ENCODE measurements around the gene CELF5. TPM values are rescaled to one million over a fixed set of nuclear protein-coding genes. Genes with fewer than 3 reads are reported as not detected.
"Not testable (repeated sequence)": the region's sequence is repeated elsewhere in the genome, so short reads cannot be mapped to it uniquely, and the experiment has no call there.

CELF5 gene
- total RNA-seq, 2 experiments from 2014 or later: 0.16 to 0.29 TPM

- Mint-ChIP-seq H3K9me3 (no peaks in the 10 kb centered on the region), H3K36me3 (no peaks in the 10 kb centered on the region), H3K27me3 (peaks cover 14% of the 10 kb centered on the region), H3K4me3 (no peak overlapping the region), H3K27ac (no peak overlapping the region), H3K4me1 (peaks cover 8% of the 10 kb centered on the region)
- DNase-seq: no peak
Observed at GRCh38 chr19:3279306-3279705, 54.8 kb downstream of the CELF5 start.

GRCh38 chr19:3281026-3281425 is 56.6 kb downstream of the CELF5 start:
- H3K4me3 Mint-ChIP-seq: no peak overlapping the region

GRCh38 chr19:3282155-3282554 is 57.7 kb downstream of the CELF5 start:
- H3K27me3 Mint-ChIP-seq: peaks cover 22% of the 10 kb centered on the region
- H3K4me1 Mint-ChIP-seq: peaks cover 2% of the 10 kb centered on the region
- no peak for DNase-seq
- H3K9me3 Mint-ChIP-seq: no peaks in the 10 kb centered on the region
- H3K27ac Mint-ChIP-seq: no peak overlapping the region
- H3K36me3 Mint-ChIP-seq: no peaks in the 10 kb centered on the region
- H3K4me3 Mint-ChIP-seq: no peak overlapping the region

More at GRCh38 chr19:3281026-3281425, 56.6 kb downstream of the CELF5 start:
- H3K27ac Mint-ChIP-seq: no peak overlapping the region
- no peaks in the 10 kb centered on the region for H3K36me3 Mint-ChIP-seq
- peaks cover 18% of the 10 kb centered on the region for H3K27me3 Mint-ChIP-seq
- no peaks in the 10 kb centered on the region for H3K9me3 Mint-ChIP-seq
- no peak for DNase-seq
- peaks cover 2% of the 10 kb centered on the region for H3K4me1 Mint-ChIP-seq

GRCh38 chr19:3282564-3282963 is 58.1 kb downstream of the CELF5 start:
- Mint-ChIP-seq H3K9me3 (no peaks in the 10 kb centered on the region), H3K4me3 (no peak overlapping the region), H3K27me3 (peaks cover 22% of the 10 kb centered on the region), H3K36me3 (no peaks in the 10 kb centered on the region), H3K27ac (no peak overlapping the region), H3K4me1 (peaks cover 2% of the 10 kb centered on the region)
- DNase-seq: no peak

GRCh38 chr19:3283246-3283751 is 58.8 kb downstream of the CELF5 start:
- Mint-ChIP-seq H3K27me3 (peaks cover 22% of the 10 kb centered on the region), H3K27ac (no peak overlapping the region), H3K4me3 (no peak overlapping the region), H3K9me3 (no peaks in the 10 kb centered on the region), H3K4me1 (peaks cover 2% of the 10 kb centered on the region), H3K36me3 (no peaks in the 10 kb centered on the region)
- DNase-seq: no peak

- Mint-ChIP-seq H3K27me3 (peaks cover 27% of the 10 kb centered on the region), H3K4me1 (peaks cover 2% of the 10 kb centered on the region), H3K27ac (no peak overlapping the region), H3K4me3 (peak overlapping the region; percentile 54), H3K36me3 (no peaks in the 10 kb centered on the region), H3K9me3 (no peaks in the 10 kb centered on the region)
- DNase-seq: no peak
Observed at GRCh38 chr19:3283886-3284657, 59.6 kb downstream of the CELF5 start.

GRCh38 chr19:3284759-3285646 is 60.5 kb downstream of the CELF5 start:
- Mint-ChIP-seq H3K27ac (peak overlapping the region; percentile 14), H3K4me3 (peak overlapping the region; percentile 54)

GRCh38 chr19:3285647-3286176 is 61.3 kb downstream of the CELF5 start:
- Mint-ChIP-seq H3K4me1 (peaks cover 2% of the 10 kb centered on the region), H3K9me3 (no peaks in the 10 kb centered on the region), H3K27me3 (peaks cover 33% of the 10 kb centered on the region), H3K4me3 (no peak overlapping the region), H3K27ac (no peak overlapping the region), H3K36me3 (no peaks in the 10 kb centered on the region)
- no peak for DNase-seq

More at GRCh38 chr19:3284759-3285646, 60.5 kb downstream of the CELF5 start:
- Mint-ChIP-seq H3K4me1 (peaks cover 2% of the 10 kb centered on the region), H3K36me3 (no peaks in the 10 kb centered on the region), H3K9me3 (no peaks in the 10 kb centered on the region), H3K27me3 (peaks cover 31% of the 10 kb centered on the region)
- peak; percentile 84 for DNase-seq

- Mint-ChIP-seq H3K4me3 (no peak overlapping the region), H3K27ac (no peak overlapping the region), H3K27me3 (peaks cover 43% of the 10 kb centered on the region), H3K4me1 (peaks cover 2% of the 10 kb centered on the region), H3K9me3 (no peaks in the 10 kb centered on the region), H3K36me3 (no peaks in the 10 kb centered on the region)
- no peak for DNase-seq
Observed at GRCh38 chr19:3287814-3288213, 63.4 kb downstream of the CELF5 start.

GRCh38 chr19:3288437-3288836 is 64.0 kb downstream of the CELF5 start:
- H3K4me3 Mint-ChIP-seq, DNase-seq: not testable (repeated sequence)
- H3K27me3 Mint-ChIP-seq: peaks cover 41% of the 10 kb centered on the region

GRCh38 chr19:3289971-3290569 is 65.6 kb downstream of the CELF5 start:
- H3K27ac Mint-ChIP-seq: no peak overlapping the region
- H3K27me3 Mint-ChIP-seq: peaks cover 35% of the 10 kb centered on the region
- H3K36me3 Mint-ChIP-seq: no peaks in the 10 kb centered on the region
- H3K4me3 Mint-ChIP-seq: no peak overlapping the region
- no peaks in the 10 kb centered on the region for H3K9me3 Mint-ChIP-seq
- no peak for DNase-seq
- H3K4me1 Mint-ChIP-seq: no peaks in the 10 kb centered on the region

More at GRCh38 chr19:3288437-3288836, 64.0 kb downstream of the CELF5 start:
- not testable (repeated sequence) for H3K36me3 Mint-ChIP-seq, H3K4me1 Mint-ChIP-seq, H3K27ac Mint-ChIP-seq, H3K9me3 Mint-ChIP-seq

- not testable (repeated sequence) for H3K27ac Mint-ChIP-seq, DNase-seq, H3K9me3 Mint-ChIP-seq, H3K4me1 Mint-ChIP-seq, H3K36me3 Mint-ChIP-seq, H3K4me3 Mint-ChIP-seq
- H3K27me3 Mint-ChIP-seq: peaks cover 32% of the 10 kb centered on the region
Observed at GRCh38 chr19:3290858-3291257, 66.4 kb downstream of the CELF5 start.

GRCh38 chr19:3291644-3292043 is 67.2 kb downstream of the CELF5 start:
- Mint-ChIP-seq H3K27ac (no peak overlapping the region), H3K9me3 (no peaks in the 10 kb centered on the region), H3K4me3 (no peak overlapping the region), H3K36me3 (no peaks in the 10 kb centered on the region), H3K27me3 (peaks cover 30% of the 10 kb centered on the region), H3K4me1 (no peaks in the 10 kb centered on the region)
- DNase-seq: no peak

- H3K27ac Mint-ChIP-seq: no peak overlapping the region
- H3K36me3 Mint-ChIP-seq: no peaks in the 10 kb centered on the region
- no peak overlapping the region for H3K4me3 Mint-ChIP-seq
- no peak for DNase-seq
- H3K27me3 Mint-ChIP-seq: peaks cover 31% of the 10 kb centered on the region
- no peaks in the 10 kb centered on the region for H3K4me1 Mint-ChIP-seq
- H3K9me3 Mint-ChIP-seq: no peaks in the 10 kb centered on the region
Observed at GRCh38 chr19:3292958-3293529, 68.6 kb downstream of the CELF5 start.

Data from activated naive CD8-positive, alpha-beta T cell treated with anti-CD3 and anti-CD28 coated beads for 36 hours (primary cell).